Hematopoietic multipotent progenitor cell treated with erythropoietin and hydrocortisone succinate and interleukin-3 and kit ligand, for 15 days (in vitro differentiated cells): ENCODE results near the gene MAML2.

ENCODE experiments used
- DNase-seq: peaks from one replicate; pipeline ENCODE4 v3.0.0-alpha.2; 2015; ENCODE audit warnings: low spot score

The MAML2 gene

DNA sequence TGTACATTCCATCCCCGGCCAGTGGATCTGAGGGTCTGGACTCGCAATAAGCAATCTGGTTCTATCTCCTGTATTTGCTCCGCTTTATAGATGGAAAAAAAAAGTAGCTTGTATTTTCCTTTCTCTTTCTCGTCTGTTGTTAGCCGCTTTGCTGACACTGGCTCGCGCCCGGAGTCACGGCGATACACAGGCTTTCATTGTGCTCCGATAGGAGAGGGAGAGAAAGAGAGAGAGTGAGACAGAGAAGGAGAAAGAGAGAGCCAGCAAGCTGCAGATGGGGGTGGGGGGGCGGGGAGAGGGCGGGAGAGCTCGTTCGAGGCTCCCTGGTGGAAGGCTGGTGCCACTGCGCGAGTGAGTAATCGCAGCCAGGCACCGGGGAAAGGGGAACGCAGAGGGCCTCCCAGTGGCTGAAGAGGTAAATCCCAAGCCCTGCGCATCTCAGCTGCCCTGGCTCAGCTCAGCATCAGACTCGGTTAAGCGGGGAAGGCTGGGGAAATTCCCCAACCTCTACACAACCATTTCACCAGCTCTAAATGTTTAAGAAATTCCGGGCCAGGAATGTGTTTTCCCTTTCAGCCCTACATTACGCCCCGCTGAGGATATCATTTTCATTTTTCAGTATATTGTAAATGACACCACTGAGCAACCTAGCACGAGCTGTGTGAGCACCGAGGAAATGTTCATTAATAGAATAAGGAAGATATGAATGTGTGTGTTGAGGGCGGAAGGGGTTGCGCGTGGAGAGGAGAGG lies at the start of gene MAML2:
Gene MAML2 (minus strand): TSS at position 235 of the 751 bp plus-strand sequence. CDS start 1,300 bp downstream, outside the sequence.
- DNase-seq: peak; percentile 73

DNA sequence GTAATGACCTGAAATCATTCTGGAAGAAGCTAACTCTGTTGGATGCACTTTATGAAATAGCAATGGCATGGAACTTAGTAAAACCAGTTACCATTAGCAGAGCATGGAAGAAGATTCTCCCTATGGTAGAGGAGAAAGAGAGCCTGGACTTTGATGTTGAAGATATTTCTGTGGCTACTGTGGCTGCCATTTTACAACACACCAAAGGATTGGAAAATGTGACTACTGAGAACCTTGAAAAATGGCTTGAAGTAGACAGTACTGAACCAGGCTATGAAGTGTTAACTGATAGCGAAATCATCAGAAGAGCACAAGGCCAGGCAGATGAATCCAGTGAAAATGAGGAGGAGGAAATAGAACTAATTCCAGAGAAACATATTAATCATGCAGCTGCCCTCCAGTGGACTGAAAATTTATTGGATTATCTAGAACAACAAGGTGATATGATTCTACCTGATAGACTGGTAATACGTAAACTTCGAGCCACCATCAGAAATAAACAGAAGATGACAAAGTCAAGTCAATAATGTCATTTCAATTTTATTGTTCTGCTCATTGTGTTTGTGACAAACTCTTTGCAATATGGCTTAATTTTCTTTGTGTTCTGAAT lies 48.8 kb upstream of the MAML2 start:
- no peak for DNase-seq

DNA sequence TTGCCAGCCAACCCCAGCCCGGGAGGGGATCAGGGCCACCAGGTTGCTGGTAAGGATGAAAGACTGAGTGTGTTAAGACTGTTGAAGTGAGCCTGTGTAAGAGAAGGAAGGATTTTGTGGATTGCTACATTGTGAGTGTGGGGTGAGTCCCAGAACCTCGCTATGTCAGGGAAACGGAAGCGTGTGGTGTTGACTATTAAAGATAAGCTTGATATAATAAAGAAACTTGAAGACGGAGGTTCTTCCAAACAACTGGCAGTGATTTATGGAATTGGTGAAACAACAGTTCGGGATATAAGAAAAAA lies 47.4 kb upstream of the MAML2 start:
- DNase-seq: no peak

DNA sequence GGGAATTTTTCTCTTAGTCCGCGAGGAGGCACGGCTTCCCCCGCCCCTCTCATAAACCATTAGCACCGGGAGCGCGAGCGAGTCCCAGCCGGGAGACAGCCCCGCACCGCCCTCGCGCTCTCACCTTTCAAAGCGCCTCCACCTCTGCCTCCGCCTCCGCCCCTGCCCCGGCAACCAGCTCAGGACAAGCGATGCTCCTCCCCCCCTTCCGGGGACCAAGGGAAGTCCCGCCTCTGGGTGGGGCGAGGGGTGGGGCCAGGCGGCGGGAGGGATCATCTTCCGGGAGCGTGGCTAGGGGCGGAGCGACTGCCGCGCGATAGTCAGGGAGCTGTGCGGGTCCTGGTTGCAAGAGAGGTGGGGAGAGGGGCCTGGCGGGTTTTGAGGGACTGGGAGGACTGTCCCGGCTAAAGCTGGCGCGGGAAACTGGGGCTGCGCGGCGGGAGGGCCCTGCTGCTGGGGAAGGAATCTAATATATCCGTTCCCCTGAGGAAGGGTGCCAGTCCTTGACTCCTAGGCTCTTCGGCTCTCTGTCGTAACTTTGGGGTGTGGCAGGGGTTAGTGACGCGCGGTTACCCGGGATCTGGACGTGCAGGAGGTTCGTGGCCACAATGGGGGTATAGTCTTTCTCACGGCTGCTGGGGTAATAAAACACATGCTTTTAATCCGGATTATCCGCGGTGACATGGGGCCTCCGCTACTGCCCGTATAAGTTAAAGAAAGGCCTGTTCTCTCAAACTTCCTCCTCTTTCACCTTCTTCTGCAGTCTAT lies 46.9 kb upstream of the MAML2 start, which contains the start of the genes CCDC82 and JRKL:
Gene CCDC82 (minus strand): TSS at position 193 of the 768 bp plus-strand sequence. CDS start 5,165 bp downstream, outside the sequence.
Gene JRKL (plus strand): TSS at position 294 of the 768 bp plus-strand sequence. CDS start 637 bp downstream, outside the sequence.
- peak; percentile 96 for DNase-seq

DNA sequence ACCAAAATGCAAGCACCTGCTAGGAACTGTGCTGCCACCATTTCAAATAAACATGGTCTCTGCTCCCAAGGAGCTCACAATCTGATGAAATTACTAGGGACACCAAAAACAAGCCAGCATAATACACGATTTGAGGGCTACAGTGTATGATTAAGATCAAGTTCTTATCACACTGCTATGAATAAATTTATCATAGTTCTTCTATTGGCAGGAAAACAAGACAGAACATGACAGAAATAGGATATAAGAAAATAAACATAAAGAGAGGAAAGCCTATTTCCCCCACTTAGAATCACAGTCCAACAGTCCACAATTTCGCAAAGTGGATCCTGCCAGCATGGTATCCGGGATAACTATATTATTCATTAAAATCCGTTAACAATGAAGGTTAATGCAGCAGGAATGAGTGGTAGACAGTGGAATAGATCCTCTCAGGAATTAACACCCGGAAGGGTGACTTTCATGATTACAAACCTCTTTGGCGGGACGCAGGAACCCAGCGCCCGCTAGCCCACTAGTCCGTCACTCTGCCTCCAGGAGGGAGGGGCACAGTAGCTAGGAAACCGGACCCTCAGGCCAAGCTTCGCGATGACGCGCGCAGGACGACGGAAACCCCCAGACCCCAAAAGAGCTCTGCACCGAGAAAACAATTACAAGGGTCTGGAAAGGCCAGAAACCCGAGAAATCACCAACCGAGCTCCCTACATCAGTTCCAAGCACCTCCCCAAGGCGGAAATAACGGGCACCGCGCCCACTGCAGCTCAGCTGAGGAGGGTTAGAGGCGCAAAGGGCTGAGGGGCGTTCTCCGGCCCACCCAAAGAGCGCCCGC lies 46.1 kb upstream of the MAML2 start:
- no peak for DNase-seq

DNA sequence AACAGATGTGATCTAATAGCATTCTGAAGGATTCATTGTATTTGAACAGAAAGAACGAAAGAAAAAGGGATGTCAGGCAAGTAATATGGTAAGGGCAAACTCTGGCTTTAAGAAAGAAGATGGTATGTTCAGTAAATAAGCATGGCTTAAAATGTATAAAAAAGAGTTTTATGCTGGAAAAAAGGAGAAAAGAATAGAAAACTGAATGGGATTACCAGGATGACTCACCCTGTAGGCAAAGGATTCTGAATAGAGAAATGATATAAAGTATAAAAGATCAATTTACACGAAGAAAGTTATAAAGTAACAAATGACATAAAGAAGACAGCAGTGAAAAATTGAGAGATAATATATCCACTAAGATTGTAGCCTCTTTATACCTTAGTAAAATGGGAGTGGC lies 42.2 kb upstream of the MAML2 start:
- DNase-seq: no peak

DNA sequence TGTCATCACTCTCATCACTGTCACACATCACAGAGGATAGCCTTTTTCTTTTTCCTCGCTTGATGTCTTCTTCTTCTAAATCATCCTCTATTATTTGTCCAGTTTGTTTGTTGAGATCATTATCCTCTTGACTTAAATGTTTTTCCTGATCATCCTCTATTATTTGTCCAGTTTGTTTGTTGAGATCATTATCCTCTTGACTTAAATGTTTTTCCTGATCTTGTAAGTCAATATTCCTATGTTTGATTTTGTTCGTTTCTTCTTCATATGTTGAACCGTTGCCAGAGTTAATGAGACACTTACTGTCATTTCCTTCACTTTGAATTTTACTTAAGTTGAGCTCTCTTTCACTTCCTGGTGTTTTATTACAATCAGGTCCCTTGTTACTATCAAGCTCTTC lies 41.2 kb upstream of the MAML2 start:
- no peak for DNase-seq

DNA sequence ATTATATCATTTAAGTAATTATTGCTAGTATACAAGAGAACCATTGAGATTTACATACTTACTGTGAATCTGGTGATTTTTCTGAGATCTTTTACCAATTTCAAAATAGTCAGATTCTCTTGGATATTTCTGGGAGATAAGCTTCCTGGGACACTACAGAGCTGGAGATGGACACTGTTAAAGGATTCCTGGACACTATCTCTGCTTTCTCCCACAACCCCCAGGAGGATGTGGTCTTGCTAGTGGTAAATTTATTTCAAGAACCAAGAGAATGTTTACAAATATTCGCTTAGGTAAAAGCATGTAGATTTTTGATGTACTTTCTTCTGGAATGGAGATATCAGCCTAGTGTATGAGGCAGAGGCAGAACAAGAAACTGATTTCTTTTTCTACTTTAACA lies 33.8 kb upstream of the MAML2 start:
- no peak for DNase-seq

DNA sequence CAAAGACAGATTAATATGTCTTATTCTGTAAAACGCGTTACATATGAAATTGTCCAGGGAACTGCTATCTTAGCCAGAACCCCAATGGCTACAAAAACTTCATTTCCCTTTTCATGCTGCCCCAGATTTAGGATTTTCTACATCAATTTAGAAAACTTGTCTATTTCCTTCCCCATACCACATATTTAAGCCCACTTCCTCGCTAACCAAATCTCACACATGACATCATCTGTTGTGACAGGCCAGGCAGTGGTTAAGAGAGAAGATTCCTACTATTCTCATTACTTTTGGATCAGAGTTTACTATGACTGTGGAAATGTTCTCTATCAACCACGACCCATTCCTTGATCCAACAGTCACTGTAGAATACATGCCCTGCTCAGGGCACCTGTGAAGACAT lies 30.8 kb upstream of the MAML2 start:
- no peak for DNase-seq

DNA sequence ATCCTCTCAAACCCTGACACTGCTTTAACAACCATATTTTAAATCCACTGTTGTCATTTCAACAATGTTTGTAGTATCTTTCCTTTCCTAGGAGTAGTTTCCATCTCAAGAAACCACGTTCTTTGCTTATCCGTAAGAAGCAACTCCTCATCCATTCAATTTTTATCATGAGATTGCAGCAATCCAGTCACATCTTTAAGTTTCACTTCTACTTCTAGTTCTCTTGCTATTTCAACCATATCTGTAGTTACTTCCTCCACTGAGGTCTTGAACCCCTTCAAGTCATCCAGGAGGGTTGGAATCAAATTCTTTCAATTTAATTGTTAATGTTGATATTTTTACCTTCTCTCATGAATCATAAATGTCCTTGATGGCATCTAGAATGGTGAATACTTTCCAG lies 24.3 kb upstream of the MAML2 start:
- no peak for DNase-seq

DNA sequence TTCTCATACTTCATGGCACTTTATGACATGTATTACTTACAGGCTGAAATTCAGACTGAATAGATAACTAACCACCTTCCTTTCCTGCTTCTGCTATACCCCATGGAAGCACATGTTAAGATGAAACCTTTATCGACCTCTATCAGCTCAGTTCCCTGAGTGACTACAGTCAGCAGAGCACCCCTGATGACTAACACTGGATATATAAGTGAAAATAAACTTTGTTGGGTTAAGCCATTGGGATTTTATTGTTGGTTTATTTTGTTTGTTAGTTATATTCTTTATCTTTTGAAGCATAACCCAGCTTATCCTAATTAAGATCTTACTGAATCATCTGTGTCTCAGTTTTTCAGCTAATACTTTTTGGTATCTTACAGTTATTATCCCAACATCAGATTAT lies 23.0 kb upstream of the MAML2 start:
- no peak for DNase-seq

DNA sequence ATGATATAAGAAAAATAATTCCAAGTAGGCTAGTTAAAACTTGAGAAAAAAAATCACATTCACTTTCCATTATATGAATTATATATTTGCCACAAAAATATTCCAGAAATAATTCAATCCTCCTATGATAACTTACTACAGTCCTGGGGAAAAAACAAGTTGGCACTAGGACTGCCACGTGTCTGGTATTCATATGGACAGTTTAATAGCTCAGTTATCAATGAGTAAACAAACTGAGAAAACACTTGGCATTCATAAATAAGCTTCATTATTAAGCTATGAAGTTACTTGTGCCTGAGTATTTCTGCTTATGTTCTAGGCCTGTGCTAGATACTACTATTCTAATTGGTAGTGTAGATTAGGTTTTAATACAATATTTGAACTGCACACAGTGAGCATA lies 22.5 kb upstream of the MAML2 start:
- DNase-seq: no peak

DNA sequence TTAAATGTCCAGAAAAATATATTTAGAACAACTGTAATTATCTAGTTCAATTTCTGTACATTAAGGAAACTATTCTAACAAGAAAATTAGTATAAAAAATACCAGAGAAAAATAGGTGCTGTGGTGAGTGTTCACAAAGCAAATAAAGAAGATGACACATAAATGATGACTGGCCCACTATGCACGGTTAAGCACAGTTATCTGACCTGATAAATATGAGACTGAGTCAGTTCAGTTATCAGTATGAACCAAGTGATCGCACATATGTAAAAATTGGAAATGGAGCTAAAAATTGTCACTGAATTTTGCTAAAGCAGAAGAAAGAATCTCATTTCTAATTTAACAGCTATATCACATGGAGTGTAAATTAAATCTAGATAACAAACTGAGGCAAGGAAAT lies 18.8 kb upstream of the MAML2 start:
- DNase-seq: peak; percentile 27

DNA sequence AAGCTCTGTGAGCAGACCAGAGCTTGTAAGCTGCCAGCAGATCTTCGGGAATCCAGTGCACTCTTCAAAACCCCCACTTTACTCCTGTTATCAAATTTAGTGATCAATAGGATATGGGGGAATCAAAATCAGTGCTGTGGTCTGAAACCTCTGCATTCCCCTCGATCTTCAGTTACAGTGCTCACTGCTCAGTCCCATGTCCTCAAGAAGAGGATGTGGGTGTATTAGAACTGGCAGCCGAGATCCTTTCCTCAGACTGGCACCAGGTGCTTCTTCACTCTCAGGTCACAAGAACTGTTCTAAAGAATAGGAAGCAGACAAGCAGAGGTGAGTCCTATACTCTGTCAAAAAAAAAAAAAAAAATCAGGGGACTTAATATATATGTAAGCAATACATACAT lies 15.3 kb upstream of the MAML2 start:
- DNase-seq: no peak

DNA sequence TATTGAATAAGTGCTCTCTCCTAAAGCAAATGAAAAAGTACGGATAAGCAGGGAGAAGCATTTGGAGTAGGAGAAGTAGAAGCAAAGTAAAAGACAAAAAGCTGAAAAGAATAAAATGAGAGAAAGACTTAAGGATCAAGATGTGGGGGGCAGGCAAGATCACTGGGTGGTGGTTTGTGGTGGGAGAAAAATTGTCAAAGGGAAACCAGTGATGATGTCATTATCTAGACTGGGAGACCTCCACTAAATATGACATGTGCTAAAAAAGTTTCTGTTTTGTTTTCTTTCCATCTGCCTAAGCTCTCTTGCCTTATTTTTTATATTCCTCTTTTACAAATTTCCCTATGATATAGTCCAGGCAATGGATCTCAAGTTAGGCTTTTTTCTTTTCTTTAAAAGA lies 14.8 kb upstream of the MAML2 start:
- no peak for DNase-seq

DNA sequence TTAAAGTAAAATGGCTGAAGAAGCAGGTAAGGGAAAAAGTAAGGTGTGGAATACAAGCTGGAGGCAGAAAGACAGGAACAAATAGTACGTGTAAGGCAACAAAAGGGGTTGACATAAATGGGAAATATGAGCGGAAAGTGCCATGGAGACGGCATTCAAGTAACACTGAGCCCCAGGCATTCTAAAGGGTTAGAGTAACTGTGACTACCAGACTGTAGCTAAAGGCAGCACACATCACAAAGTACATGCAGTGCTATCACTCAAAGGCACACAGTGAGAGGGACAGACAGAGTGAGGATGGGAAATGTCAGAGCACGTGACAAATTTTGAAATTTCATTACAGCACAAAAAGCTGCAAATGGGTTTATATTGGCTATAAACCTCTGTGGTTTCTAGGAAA lies 13.9 kb upstream of the MAML2 start:
- no peak for DNase-seq

DNA sequence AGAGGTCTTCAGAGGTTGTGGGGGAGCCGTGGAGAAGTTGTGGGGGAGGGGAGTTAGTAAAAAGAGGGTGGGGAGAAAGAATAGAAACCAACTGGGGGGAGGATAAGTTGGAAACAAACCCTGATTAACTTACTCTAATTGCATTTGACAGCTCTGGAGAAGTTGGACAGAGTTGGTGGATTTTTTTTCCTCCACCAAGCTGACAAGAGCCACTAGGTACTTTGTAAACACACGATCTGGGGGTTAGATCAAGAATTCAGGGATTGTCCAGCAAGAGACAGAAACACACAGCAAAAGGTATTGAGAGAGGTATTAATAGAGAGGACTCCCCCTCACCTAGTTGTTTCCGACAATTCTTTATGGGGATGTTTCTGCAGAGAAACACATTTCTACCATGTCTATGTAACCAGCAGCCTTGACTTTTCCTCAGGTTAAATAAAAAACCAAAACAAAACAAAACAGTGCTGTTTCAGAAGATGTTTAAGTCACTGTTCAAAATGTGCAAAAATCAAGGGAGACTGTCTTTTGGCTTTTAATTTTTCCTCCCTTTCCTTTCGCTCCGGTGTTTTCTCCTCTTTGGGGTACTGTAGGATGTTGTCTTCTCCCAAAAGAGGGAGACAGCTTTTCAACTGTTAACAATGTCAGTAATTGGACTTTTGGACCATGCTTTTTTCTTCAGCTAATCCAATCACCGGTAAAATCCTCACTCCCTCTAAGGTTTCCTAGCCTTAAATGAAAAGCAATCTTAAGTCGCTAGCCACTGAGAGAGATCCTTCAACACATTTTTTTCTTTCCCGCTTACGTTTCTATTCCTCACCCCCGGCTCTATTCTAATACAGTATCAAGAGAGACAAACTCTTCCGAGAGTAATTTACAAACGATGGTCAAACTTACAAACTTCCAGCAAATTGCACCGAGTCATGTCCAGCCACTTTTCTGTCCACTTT lies 708 bp downstream of the MAML2 start:
- no peak for DNase-seq

DNA sequence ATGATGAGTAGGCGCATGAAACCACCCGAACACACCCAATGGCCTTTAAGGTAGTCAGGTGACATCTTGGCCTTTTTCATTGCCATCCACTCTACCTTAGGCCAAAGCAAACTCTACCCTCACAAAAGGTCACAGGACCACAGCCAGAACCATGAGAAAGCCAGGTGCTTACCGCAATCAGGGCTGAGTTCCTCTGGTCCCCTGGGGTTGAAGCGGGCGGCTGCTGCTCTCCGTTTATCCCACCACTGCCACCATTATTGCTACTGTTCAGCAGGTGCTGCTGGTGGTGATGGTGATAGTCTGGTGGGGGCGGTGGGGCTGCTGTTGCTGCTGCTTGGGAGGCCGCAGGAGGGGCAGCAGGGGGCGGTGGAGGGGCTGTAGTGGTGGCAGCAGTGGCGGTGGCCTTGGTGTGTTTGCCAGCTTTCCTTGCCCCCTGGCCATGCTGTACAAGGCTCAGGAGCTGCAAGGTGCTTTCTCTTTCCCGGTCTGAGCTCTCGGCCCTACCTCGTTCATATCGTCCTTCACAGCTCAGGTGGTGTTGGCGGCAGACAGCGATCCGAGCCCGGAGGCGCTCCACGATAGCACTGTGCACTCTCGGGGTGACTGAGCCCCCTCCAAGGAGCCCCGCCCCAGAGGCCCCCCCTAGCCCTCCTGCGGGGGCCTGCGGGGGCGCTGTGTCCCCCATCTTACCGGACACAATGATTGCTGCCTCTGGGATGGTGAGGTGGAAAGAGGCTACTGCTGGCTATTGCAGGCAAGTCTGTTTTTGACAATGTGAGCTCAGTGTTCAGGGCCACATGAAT lies 1.6 kb downstream of the MAML2 start:
- DNase-seq: no peak

DNA sequence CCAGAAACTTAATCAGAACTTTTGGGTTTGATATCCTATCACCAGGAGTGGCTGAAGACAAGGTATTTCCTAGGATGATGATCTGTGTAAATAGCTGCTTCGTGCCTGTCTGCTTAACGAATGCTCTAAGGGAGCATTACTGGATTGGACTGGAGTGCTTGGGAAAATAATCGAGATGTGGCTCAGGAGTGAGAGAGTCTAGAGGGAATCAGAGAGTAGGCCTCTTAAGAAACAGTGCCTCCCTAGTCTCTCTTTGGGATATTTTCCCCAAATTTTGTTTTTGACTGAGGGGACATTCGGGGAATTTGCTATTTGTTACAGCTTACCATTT lies 2.5 kb downstream of the MAML2 start:
- no peak for DNase-seq
